ENCODE measurements around the gene MRPL18.
"Not testable (repeated sequence)": the region's sequence is repeated elsewhere in the genome, so short reads cannot be mapped to it uniquely, and the experiment has no call there.

Gene MRPL18

GRCh38 chr6:159817951-159818739 is 27.9 kb downstream of the MRPL18 start:
- TF ChIP-seq, protein P1, sequence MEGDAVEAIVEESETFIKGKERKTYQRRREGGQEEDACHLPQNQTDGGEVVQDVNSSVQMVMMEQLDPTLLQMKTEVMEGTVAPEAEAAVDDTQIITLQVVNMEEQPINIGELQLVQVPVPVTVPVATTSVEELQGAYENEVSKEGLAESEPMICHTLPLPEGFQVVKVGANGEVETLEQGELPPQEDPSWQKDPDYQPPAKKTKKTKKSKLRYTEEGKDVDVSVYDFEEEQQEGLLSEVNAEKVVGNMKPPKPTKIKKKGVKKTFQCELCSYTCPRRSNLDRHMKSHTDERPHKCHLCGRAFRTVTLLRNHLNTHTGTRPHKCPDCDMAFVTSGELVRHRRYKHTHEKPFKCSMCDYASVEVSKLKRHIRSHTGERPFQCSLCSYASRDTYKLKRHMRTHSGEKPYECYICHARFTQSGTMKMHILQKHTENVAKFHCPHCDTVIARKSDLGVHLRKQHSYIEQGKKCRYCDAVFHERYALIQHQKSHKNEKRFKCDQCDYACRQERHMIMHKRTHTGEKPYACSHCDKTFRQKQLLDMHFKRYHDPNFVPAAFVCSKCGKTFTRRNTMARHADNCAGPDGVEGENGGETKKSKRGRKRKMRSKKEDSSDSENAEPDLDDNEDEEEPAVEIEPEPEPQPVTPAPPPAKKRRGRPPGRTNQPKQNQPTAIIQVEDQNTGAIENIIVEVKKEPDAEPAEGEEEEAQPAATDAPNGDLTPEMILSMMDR (IDR thresholded peaks at IDR 0.05; ENCODE audit: control insufficient read depth, extremely low read depth, insufficient read depth), result no peak
- DNase-seq (ENCODE audit: low read depth), result no peak
- H3K4me3 ChIP-seq (ENCODE audit: low read depth, low read length), result no peak overlapping the region

- no peak overlapping the region for H3K4me3 ChIP-seq (ENCODE audit: low read depth, low read length)
- DNase-seq (ENCODE audit: low read depth), result no peak
- TF ChIP-seq, protein P1 (IDR thresholded peaks at IDR 0.05; ENCODE audit: control insufficient read depth, extremely low read depth, insufficient read depth), result no peak
These were observed 28.8 kb downstream of the MRPL18 start for GRCh38 chr6:159819098-159819497.

- no peak overlapping the region for H3K4me3 ChIP-seq (ENCODE audit: low read depth, low read length)
- DNase-seq (ENCODE audit: low read depth), result no peak
- TF ChIP-seq, protein P1 (IDR thresholded peaks at IDR 0.05; ENCODE audit: control insufficient read depth, extremely low read depth, insufficient read depth), result no peak
These were observed 29.8 kb downstream of the MRPL18 start for GRCh38 chr6:159819932-159820640.

DNA sequence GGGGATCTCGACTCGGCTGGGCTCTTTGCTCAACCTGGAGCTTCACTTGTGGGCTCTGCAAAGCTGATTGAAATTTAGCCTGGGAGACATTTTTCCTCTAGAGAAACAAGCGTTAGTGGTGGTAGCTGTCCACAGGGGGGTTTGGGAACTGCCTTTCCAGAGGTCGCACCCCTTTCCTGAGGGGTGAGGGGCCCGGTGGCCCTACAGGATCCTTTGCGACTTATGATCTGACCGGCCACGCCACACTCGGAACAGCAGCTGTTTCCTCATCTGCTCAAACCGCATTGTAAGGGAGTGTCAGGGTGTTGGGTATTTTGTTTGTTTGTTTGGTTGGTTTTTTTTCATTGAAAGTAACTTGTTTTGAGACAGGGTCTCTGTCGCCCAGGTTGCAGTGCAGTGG is 30.9 kb downstream of the MRPL18 start:
- no peak overlapping the region for H3K4me3 ChIP-seq (ENCODE audit: low read depth, low read length)
- TF ChIP-seq, protein P1 (IDR thresholded peaks at IDR 0.05; ENCODE audit: control insufficient read depth, extremely low read depth, insufficient read depth), result no peak
- no peak for DNase-seq (ENCODE audit: low read depth)

DNA sequence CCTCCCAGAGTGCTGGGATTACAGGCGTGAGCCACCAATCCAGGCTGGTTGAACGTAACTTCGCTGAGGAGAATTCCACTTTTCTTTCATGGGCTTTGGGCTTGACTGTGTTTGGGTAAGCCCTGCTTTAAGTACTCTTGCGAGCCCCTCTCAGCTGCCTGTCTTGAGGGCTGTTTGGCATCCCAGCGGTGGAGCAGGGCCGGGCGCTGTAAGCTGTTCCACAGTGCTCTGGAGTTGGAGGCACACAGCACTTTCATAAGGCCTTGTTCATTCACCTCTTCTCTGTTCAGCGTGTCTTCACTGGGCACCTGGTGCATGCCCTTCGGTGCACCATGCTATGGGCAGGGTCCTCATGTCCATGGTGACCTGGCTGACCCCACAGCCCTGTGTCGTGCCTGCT is 31.5 kb downstream of the MRPL18 start:
- DNase-seq (ENCODE audit: low read depth), result no peak
- TF ChIP-seq, protein P1 (IDR thresholded peaks at IDR 0.05; ENCODE audit: control insufficient read depth, extremely low read depth, insufficient read depth), result no peak
- H3K4me3 ChIP-seq (ENCODE audit: low read depth, low read length), result no peak overlapping the region

DNA sequence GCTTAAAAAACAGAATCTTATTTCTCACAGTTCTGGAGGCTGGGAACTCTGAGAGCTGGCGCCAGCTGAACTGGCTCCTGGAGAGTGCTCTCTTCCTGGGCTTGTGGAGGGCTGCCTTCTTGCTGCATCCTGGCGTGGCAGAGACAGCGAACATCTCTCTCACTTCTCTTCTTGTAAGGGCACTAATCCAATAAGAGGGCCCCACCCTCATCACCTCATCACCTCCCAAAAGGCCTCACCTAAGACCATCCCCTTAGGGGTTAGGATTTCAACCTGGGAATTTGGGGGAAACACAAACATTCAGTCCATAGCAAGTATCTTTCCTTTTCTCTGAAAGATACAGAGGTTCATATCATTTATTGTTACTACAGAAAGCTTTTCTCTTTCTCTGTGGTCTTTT is 33.7 kb downstream of the MRPL18 start:
- TF ChIP-seq, protein P1 (IDR thresholded peaks at IDR 0.05; ENCODE audit: control insufficient read depth, extremely low read depth, insufficient read depth), result no peak
- DNase-seq (ENCODE audit: low read depth), result no peak
- H3K4me3 ChIP-seq (ENCODE audit: low read depth, low read length), result no peak overlapping the region

DNA sequence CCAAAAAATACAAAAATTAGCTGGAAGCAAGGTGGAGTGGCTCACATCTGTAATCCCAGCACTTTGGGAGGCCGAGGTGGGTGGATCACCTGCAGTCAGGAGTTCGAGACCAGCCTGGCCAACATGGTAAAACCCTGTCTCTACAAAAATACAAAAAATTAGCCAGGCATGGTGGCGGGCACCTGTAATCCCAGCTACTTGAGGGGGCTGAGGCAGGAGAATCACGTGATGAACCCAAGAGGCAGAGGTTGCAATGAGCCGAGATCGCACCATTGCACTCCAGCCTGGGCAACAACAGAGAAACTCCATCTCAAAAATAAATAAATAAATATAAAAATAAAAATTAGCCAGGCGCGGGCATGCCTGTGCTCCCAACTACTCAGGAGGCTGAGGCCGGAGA is 34.4 kb downstream of the MRPL18 start:
- not testable (repeated sequence) for H3K4me3 ChIP-seq (ENCODE audit: low read depth, low read length); DNase-seq (ENCODE audit: low read depth)

Measured in LNCaP clone FGC (cell line).